Measurements from ENCODE around the gene PALD1. TPM values are rescaled to one million over a fixed set of nuclear protein-coding genes. Genes with fewer than 3 reads are reported as not detected.
"Not testable (repeated sequence)": the region's sequence is repeated elsewhere in the genome, so short reads cannot be mapped to it uniquely, and the experiment has no call there.

The PALD1 gene
- total RNA-seq, 1 experiment from 2014 or later: 0.38 TPM

GRCh38 chr10:70604106-70604505 lies 125.5 kb downstream of the PALD1 start:
- intact Hi-C loops (cut with micrococcal nuclease; ENCODE audit: unreplicated experiment): no loop called here
- Mint-ChIP-seq H3K27ac (ENCODE audit: unreplicated experiment) (no peak overlapping the region), H3K4me1 (ENCODE audit: low read depth, unreplicated experiment) (no peaks in the 10 kb centered on the region), H3K9me3 (ENCODE audit: low read depth, unreplicated experiment) (no peaks in the 10 kb centered on the region), H3K27me3 (ENCODE audit: unreplicated experiment) (peaks cover 16% of the 10 kb centered on the region), H3K36me3 (ENCODE audit: insufficient read depth, unreplicated experiment) (no peaks in the 10 kb centered on the region), H3K4me3 (ENCODE audit: low read depth, unreplicated experiment) (no peak overlapping the region)
- no peak for TF ChIP-seq CTCF (IDR thresholded peaks at IDR 0.05; ENCODE audit: unreplicated experiment)
- CTCF ChIA-PET: no interaction called here
- no TSS peak for BruUV-seq (replicated peaks)
- no peak for DNase-seq

GRCh38 chr10:70605161-70605560 lies 126.6 kb downstream of the PALD1 start:
- no peaks in the 10 kb centered on the region for H3K9me3 Mint-ChIP-seq (ENCODE audit: low read depth, unreplicated experiment)
- no peak overlapping the region for H3K4me3 Mint-ChIP-seq (ENCODE audit: low read depth, unreplicated experiment)
- BruUV-seq (replicated peaks): no TSS peak
- peaks cover 16% of the 10 kb centered on the region for H3K27me3 Mint-ChIP-seq (ENCODE audit: unreplicated experiment)
- CTCF ChIA-PET: no interaction called here
- no peak for TF ChIP-seq CTCF (IDR thresholded peaks at IDR 0.05; ENCODE audit: unreplicated experiment)
- intact Hi-C loops (cut with micrococcal nuclease; ENCODE audit: unreplicated experiment): no loop called here
- no peaks in the 10 kb centered on the region for H3K36me3 Mint-ChIP-seq (ENCODE audit: insufficient read depth, unreplicated experiment)
- no peak for DNase-seq
- no peak overlapping the region for H3K27ac Mint-ChIP-seq (ENCODE audit: unreplicated experiment)
- H3K4me1 Mint-ChIP-seq (ENCODE audit: low read depth, unreplicated experiment): no peaks in the 10 kb centered on the region

GRCh38 chr10:70607936-70608335 lies 129.4 kb downstream of the PALD1 start:
- H3K4me3 Mint-ChIP-seq (ENCODE audit: low read depth, unreplicated experiment): no peak overlapping the region
- no peaks in the 10 kb centered on the region for H3K9me3 Mint-ChIP-seq (ENCODE audit: low read depth, unreplicated experiment)
- no peaks in the 10 kb centered on the region for H3K36me3 Mint-ChIP-seq (ENCODE audit: insufficient read depth, unreplicated experiment)
- no TSS peak for BruUV-seq (replicated peaks)
- CTCF ChIA-PET: no interaction called here
- intact Hi-C loops (cut with micrococcal nuclease; ENCODE audit: unreplicated experiment): no loop called here
- no peak for TF ChIP-seq CTCF (IDR thresholded peaks at IDR 0.05; ENCODE audit: unreplicated experiment)
- H3K27me3 Mint-ChIP-seq (ENCODE audit: unreplicated experiment): peaks cover 20% of the 10 kb centered on the region
- no peak for DNase-seq
- no peak overlapping the region for H3K27ac Mint-ChIP-seq (ENCODE audit: unreplicated experiment)
- no peaks in the 10 kb centered on the region for H3K4me1 Mint-ChIP-seq (ENCODE audit: low read depth, unreplicated experiment)

GRCh38 chr10:70613941-70614340 lies 135.4 kb downstream of the PALD1 start:
- Mint-ChIP-seq H3K27ac (ENCODE audit: unreplicated experiment) (no peak overlapping the region), H3K36me3 (ENCODE audit: insufficient read depth, unreplicated experiment) (no peaks in the 10 kb centered on the region), H3K4me1 (ENCODE audit: low read depth, unreplicated experiment) (no peaks in the 10 kb centered on the region), H3K9me3 (ENCODE audit: low read depth, unreplicated experiment) (no peaks in the 10 kb centered on the region), H3K4me3 (ENCODE audit: low read depth, unreplicated experiment) (no peak overlapping the region), H3K27me3 (ENCODE audit: unreplicated experiment) (peaks cover 64% of the 10 kb centered on the region)
- BruUV-seq (replicated peaks): no TSS peak
- DNase-seq: no peak
- no peak for TF ChIP-seq CTCF (IDR thresholded peaks at IDR 0.05; ENCODE audit: unreplicated experiment)
- intact Hi-C loops (cut with micrococcal nuclease; ENCODE audit: unreplicated experiment): no loop called here
- CTCF ChIA-PET: no interaction called here

- peaks cover 69% of the 10 kb centered on the region for H3K27me3 Mint-ChIP-seq (ENCODE audit: unreplicated experiment)
- H3K4me3 Mint-ChIP-seq (ENCODE audit: low read depth, unreplicated experiment); DNase-seq; intact Hi-C loops (cut with micrococcal nuclease; ENCODE audit: unreplicated experiment); H3K4me1 Mint-ChIP-seq (ENCODE audit: low read depth, unreplicated experiment); H3K27ac Mint-ChIP-seq (ENCODE audit: unreplicated experiment); BruUV-seq (replicated peaks); H3K9me3 Mint-ChIP-seq (ENCODE audit: low read depth, unreplicated experiment); CTCF ChIA-PET; H3K36me3 Mint-ChIP-seq (ENCODE audit: insufficient read depth, unreplicated experiment): not testable (repeated sequence)
Observed at GRCh38 chr10:70614364-70614763, 135.8 kb downstream of the PALD1 start.
